GM19035 (cell line): ENCODE measurements around the gene CPXM1.
"Not testable (repeated sequence)": the region's sequence is repeated elsewhere in the genome, so short reads cannot be mapped to it uniquely, and the experiment has no call there.

Source experiments
- ATAC-seq: cut with Tn5 transposase; IDR thresholded peaks from one replicate; pipeline ENCODE4 v1.9.1; 2021; ENCODE audit not compliant: unreplicated experiment

The CPXM1 gene

DNA sequence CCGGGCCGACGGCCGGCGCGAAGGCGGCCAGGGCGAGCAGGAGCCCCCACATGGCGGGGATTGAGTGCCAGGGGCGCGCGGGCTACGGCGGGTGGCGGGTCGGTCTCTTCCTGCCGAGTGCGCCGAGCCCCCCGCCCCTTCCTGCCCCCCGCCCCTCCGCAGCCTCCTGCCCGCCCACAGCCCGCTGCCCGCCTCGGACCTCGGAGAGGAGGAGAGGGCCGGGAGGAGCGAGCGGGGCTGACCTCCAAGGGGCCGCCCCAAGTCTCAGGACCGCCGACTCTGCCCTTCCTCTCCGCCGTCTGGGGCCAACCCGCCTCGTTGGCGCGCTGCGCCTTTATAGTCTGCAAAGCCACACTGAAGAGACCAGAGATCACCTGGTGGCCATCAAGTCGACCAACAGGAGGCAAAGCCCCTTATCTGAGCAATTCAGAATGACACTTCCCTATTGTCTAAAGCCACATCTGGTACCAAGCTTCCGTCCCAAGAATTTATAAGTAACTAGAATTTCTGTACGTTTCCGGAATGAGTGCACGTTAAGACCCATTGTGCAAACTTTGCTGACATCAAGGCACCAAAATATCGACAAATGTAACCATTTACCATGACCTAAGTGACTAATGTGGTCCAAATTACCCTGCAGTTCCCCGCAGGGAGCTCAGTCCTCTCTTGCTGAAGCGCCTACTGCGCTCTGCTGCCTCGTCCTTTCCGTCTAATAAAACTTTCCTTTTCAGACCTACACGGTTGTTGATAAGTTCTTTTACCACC lies at the start of gene CPXM1:
CPXM1 (minus strand) TSS at position 107 of the 765 bp plus-strand sequence; CDS start at position 52, 55 bp downstream.
- peak; percentile 52 for ATAC-seq

DNA sequence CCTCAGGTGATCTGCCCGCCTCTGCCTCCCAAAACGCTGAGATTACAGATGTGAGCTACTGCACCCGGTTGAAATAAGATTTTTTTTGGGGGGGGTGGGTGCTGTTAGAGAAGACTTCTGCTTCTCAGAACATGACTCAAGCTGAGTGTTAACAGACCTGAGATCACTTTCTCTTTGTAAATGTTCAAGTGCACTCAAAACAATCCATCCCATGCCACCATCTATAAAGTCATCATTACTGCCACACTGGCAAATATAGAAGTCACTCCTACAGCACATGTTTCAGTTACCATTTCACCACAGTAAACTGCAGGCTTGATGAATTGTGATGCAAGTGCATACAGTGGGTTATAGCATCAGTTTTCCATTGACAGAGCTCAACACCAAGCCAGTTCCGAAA lies 49.1 kb upstream of the CPXM1 start:
- no peak for ATAC-seq

GRCh38 chr20:2847802-2848201 lies 47.4 kb upstream of the CPXM1 start:
- ATAC-seq, result no peak

DNA sequence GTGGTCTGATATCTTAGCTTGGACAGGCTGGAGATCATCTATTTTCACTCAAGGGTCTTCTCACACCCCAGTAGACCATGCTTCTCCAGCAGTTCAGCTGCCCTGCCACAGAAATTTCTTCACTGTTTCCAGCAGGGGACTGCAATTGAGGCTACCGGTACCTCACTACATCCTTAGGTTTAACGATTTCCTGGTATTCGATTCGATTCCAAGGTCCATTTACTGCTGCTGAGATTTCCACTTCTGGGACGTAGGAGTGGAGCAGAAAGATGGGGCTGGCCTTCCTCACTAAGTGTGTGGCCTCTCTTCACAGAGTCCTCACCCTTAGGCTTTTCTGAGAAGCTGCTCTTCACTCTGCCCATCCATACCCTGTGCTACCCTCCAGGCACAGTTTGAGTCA lies 46.3 kb upstream of the CPXM1 start:
- no peak for ATAC-seq

DNA sequence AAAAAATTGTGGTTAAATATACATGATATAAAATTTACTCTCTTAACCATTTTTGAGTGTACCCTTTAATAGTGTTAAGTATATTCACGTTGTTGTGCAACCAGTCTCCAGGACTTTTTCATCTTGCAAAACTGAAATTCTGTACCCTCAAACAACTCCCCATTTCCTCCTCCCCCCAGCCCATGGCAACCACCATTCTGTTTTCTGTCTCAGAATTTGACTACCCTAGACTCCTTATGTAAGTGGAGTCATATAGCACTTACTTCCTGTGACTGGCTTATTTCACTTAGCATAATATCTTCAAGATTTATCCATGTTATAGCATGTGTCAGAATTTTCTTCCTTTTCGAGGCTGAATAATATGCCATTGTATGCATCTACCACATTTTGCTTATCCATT lies 45.2 kb upstream of the CPXM1 start:
- ATAC-seq, result no peak

GRCh38 chr20:2840967-2841531 lies 40.6 kb upstream of the CPXM1 start:
- ATAC-seq, result peak; percentile 43

DNA sequence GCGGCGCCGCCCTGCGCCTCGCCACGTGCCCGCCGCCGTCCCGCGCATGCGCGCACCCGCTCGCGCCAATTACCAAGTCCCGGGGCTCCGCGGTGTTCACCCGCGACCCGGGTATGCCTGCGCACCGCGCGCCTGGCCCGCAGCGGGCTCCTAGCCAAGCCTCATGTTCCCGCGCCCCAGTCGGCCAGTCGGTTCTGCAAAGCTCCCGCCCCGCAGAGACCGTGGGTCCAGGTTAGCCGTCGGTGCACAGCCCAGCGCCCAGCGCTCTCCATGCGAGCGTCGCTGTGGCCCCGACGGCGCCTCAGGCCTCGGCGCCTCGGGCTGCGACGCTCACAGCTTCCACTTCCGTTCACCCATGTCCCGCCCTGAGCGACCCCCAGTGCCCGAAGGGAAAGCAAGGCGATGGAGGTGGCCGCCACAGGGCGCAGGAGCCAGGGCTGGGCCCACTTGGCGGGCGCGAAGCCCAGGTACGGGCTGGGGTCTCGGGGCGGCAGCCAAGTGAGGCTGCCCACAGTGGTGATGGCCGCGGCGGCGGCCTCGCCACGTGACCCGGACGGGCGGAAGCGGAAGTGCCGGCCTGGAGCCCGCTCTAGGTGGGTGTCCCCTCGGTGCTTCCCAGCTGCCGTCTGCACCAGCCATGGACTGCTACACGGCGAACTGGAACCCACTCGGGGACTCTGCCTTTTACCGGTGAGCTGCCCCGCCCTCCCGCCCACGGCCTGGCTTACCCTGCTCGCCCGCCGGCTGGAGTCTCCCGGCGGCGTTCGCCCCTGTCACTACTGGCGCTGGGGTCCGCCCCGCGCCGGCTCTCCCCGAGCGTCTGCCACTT lies 39.9 kb upstream of the CPXM1 start, which contains the start of the genes PCED1A and VPS16:
PCED1A (minus strand) TSS at position 518 of the 829 bp plus-strand sequence. CDS start 743 bp downstream, outside the sequence.
VPS16 (plus strand) TSS at position 608 of the 829 bp plus-strand sequence; CDS start at position 638, 30 bp downstream.
- peak; percentile 93 for ATAC-seq

GRCh38 chr20:2839732-2840137 lies 39.3 kb upstream of the CPXM1 start:
- no peak for ATAC-seq

DNA sequence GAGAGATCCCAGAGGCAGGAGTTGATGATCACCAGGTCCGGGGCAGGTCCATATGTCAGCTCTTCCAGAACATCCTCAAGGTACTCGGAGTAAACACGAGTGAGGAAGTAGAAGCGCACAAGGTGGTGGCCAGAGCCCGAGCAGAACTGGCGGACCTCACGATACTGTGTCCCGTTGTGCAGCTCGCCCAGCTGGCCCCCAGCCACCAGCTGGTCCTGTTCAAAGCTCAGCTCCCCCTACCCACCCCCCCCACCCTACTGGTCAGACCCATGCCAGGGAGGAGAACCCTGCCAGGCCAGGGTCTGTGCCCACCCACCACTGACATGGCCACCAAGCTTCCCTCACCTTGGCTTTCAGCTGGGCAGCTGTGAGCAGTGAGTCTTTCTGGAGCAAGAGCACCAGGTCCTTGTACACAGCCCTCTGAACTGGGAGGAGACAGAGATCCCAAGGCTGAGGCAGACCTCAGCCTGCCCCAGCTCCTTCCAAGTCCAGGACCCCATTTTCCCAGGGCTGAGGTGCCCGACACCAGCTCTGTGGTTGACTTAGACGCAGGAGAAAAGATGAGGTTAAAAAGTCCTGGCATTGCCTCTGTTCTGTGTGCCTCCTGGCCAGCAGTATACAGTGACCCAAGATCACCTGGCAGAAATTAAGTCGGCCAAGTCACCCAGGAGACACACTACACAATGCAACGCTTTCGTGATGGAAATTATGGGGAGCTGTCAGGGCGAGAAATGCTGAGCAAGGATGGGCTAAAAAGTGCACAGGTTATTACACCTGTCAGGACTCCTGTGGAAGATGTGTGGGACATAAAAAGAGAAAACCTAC lies 38.6 kb upstream of the CPXM1 start:
- ATAC-seq, result no peak

DNA sequence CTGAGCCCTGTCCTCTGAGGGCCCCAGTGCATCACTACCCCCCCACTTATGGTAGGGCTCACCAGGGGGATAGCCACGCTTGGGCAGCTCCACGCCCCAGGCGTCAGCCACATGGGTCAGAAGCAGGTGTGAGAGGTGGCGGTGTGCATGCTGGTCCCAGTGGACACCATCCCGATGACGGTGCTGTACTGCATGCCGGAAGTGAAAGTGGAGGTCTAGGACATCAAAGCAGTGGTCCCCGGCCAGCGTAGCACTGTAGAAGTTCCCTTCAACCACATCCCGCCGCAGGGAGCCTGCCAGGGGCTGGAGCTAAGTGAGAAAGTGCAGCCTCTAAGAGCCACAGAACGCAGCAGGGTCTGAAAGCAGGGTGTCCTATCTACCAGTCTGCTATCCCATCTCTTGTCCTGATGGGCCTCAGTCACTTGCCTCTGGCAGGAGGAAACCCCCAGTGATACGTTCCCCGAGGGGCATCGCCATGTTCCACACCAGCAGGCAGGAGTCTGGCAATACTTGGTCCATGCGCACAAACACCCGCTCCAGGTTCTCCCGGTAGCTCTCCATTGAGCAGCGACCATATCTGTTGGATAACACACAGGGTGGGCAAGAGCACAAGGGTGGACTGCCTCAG lies 37.9 kb upstream of the CPXM1 start:
- no peak for ATAC-seq

DNA sequence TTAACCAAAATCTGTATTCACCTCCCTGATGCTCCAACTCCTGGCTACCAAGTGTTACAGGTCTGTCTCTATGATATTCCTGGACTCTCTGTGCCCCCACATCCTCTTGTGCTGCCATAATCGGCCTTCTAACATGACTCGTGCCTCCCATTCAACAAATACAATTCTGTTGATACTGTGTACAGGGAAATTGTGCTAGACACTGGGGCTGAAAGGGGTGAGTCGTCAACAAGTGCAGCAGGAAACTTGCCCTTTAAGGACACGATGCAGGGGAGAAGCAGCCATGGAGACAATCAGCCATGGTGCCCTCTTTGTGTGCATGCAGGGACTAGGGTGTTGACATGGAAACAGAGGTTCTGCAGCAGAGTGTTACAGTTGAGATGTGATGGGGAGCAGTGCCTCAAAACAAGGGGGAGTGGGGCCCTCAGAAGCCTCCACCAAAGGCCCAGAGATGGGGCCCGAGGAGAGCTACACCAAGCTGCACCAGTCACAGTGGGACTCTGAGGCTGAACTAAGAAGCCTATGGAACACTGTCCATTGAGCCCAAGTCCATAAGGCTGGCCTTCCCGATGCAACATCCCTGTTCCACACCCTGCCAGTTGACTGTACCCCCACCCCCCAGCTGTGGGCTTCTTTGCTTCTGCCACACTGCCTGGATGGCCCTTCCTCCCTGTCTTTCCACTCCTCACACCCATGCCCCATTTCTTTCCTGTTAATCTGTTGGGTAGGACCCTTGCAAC lies 37.0 kb upstream of the CPXM1 start:
- ATAC-seq, result no peak

GRCh38 chr20:2836035-2836434 lies 35.6 kb upstream of the CPXM1 start:
- no peak for ATAC-seq

- no peak for ATAC-seq
Measured at GRCh38 chr20:2835331-2835796, 34.9 kb upstream of the CPXM1 start.

DNA sequence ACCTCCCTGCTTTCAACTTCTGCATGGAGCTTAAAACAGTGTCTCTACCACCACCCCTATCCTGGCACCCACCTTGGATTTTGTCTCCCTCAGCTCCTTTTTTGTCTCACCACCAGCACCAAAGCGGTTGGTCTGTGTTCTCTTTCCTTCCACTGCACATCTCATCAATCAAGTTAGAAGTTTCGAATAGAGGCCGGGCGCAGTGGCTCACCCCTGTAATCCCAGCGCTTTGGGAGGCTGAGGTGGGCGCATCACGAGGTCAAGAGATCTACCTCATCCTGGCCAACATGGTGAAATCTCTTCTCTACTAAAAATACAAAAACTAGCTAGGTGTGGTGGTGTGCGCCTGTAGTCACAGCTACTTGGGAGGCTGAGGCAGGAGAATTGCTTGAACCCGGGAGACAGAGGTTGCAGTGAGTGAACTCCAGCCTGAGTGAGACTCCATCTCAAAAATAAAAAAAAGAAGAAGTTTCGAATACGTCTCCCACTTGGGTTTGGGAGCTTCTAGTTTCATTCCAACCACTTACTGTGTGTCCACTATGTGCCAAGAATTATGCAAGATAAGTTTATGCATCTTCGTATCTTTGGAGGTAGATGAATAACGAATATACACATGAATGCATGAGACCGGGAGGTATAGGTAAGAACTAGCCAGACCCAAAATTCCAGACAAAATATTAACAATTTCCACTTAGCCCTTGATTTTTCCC lies 34.1 kb upstream of the CPXM1 start:
- no peak for ATAC-seq

- ATAC-seq, result no peak
Measured at GRCh38 chr20:2833761-2834160, 33.3 kb upstream of the CPXM1 start.

DNA sequence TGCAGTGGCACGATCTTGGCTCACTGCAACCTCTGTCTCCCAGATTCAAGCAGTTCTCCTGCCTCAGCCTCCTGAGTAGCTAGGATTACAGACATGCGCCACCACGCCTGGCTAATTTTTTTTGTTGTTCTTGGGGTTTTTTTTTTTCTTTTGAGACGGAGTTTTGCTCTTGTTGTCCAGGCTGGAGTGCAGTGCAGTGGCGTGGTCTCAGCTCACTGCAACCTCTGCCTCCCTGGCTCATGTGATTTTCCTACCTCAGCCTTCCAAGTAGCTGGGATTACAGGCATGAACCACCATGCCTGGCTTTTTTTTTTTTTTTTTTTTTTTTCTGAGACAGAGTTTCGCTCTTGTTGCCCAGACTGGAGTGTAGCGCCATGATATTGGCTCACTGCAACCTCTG lies 30.8 kb upstream of the CPXM1 start:
- ATAC-seq, result not testable (repeated sequence)

DNA sequence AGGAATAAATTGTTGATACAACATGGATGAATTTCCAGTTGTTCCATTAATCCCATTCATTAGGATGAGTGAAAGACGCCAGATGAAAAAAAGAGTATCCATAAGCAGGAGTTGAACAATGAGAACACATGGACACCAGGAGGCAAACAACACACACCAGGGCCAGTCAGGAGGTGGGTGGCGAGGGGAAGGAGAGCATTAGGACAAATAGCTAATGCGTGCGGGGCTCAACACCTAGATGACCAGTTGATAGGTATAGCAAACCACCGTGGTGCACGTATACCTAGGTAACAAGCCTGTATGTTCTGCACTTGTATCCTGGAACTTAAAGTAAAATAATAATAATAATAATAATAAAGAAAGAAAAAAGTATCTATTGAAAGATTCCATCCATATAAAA lies 28.9 kb upstream of the CPXM1 start:
- ATAC-seq, result no peak

- no peak for ATAC-seq
Measured at GRCh38 chr20:2826655-2827054, 26.2 kb upstream of the CPXM1 start.

DNA sequence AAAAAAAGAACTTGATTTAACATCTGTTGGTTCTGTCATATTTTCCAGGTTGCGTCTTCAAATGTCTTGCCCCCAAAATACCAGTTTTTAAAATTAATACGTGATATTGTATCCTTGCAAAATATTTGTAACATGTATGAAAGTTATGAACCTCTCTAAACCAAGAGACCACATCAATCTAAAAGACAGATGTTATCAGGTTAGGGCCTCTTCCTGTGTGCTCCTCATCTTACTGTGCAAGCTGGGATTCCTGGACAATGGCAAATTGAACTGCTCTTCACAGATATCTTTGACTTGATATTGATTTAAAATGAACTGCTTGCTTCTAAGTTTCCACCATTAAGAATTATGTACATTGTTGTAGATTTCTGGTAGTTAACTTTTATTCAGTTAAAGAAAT lies 25.3 kb upstream of the CPXM1 start:
- no peak for ATAC-seq
